Measurements from ENCODE around the gene GRB7. TPM values are rescaled to one million over a fixed set of nuclear protein-coding genes. Genes with fewer than 3 reads are reported as not detected.
"Not testable (repeated sequence)": the region's sequence is repeated elsewhere in the genome, so short reads cannot be mapped to it uniquely, and the experiment has no call there.

The GRB7 gene
- total RNA-seq, 2 experiments from 2014 or later: 1.2 TPM; not detected in 1

- CTCF ChIA-PET: interaction anchor here (0.9 kb wide), 1 partner anchor 16 kb away, joined by 3 read pairs; the partner anchor contains the start of gene MIEN1
- H3K4me1 Mint-ChIP-seq (ENCODE audit: low read depth): no peaks in the 10 kb centered on the region
These were observed 8.4 kb downstream of the GRB7 start for GRCh38 chr17:39746145-39746461.

GRCh38 chr17:39747745-39748144 lies 10.0 kb downstream of the GRB7 start:
- no peak overlapping the region for H3K27ac Mint-ChIP-seq

More at GRCh38 chr17:39746145-39746461, 8.4 kb downstream of the GRB7 start:
- intact Hi-C loops (cut with micrococcal nuclease): no loop called here
- H3K36me3 Mint-ChIP-seq (ENCODE audit: low read depth): no peaks in the 10 kb centered on the region
- DNase-seq (no peak), ATAC-seq (no peak)
- no peaks in the 10 kb centered on the region for H3K9me3 Mint-ChIP-seq
- TF ChIP-seq CTCF (IDR thresholded peaks at IDR 0.05): no peak
- no peak overlapping the region for H3K4me3 Mint-ChIP-seq
- POLR2A ChIA-PET: no interaction called here
- peaks cover 2% of the 10 kb centered on the region for H3K27me3 Mint-ChIP-seq
- H3K27ac Mint-ChIP-seq: no peak overlapping the region

GRCh38 chr17:39748444-39749034 lies 10.8 kb downstream of the GRB7 start:
- H3K4me1 Mint-ChIP-seq (ENCODE audit: low read depth): peaks cover 19% of the 10 kb centered on the region
- H3K27me3 Mint-ChIP-seq; H3K36me3 Mint-ChIP-seq (ENCODE audit: low read depth); H3K27ac Mint-ChIP-seq; ATAC-seq; DNase-seq; H3K4me3 Mint-ChIP-seq; H3K9me3 Mint-ChIP-seq; intact Hi-C loops (cut with micrococcal nuclease): not testable (repeated sequence)
- POLR2A ChIA-PET: interaction anchor here (2.9 kb wide), 1 partner anchor 18 kb away, joined by 11 read pairs; the partner anchor contains the start of gene MIEN1
- CTCF ChIA-PET: interaction anchor here (1.0 to 1.7 kb wide), 2 partner anchors 125 to 127 kb away, joined by 3 to 6 read pairs; no protein-coding TSS in a partner anchor

More at GRCh38 chr17:39747745-39748144, 10.0 kb downstream of the GRB7 start:
- POLR2A ChIA-PET: no interaction called here
- intact Hi-C loops (cut with micrococcal nuclease): no loop called here
- no peak for TF ChIP-seq CTCF (IDR thresholded peaks at IDR 0.05)
- Mint-ChIP-seq H3K9me3 (no peaks in the 10 kb centered on the region), H3K4me3 (no peak overlapping the region), H3K4me1 (ENCODE audit: low read depth) (peaks cover 12% of the 10 kb centered on the region), H3K27me3 (peaks cover 2% of the 10 kb centered on the region), H3K36me3 (ENCODE audit: low read depth) (no peaks in the 10 kb centered on the region)
- ATAC-seq: no peak
- CTCF ChIA-PET: interaction anchor here (0.8 kb wide), 1 partner anchor 126 kb away, joined by 3 read pairs; no protein-coding TSS in a partner anchor
- DNase-seq: no peak

GRCh38 chr17:39750131-39751015 lies 12.6 kb downstream of the GRB7 start:
- no peak for ATAC-seq
- TF ChIP-seq CTCF (IDR thresholded peaks at IDR 0.05): no peak
- CTCF ChIA-PET: interaction anchor here (1.6 to 7.0 kb wide), 2 partner anchors 19 to 129 kb away, joined by 5 to 52 read pairs; partner anchors contain the start of gene MIEN1
- Mint-ChIP-seq H3K27ac (no peak overlapping the region), H3K4me3 (no peak overlapping the region), H3K4me1 (ENCODE audit: low read depth) (peaks cover 25% of the 10 kb centered on the region), H3K27me3 (no peaks in the 10 kb centered on the region), H3K9me3 (no peaks in the 10 kb centered on the region), H3K36me3 (ENCODE audit: low read depth) (no peaks in the 10 kb centered on the region)
- DNase-seq: no peak
- POLR2A ChIA-PET: interaction anchor here (2.9 kb wide), 1 partner anchor 20 kb away, joined by 11 read pairs; the partner anchor contains the start of gene MIEN1
- intact Hi-C loops (cut with micrococcal nuclease): loop anchor here (5.0 kb wide), 1 partner anchor 128 kb away; no protein-coding TSS in a partner anchor

GRCh38 chr17:39751016-39751543 lies 13.3 kb downstream of the GRB7 start:
- DNase-seq: no peak
- POLR2A ChIA-PET: interaction anchor here (2.9 to 3.1 kb wide), 2 partner anchors 21 kb away, joined by 11 to 16 read pairs; partner anchors contain the start of gene MIEN1

More at GRCh38 chr17:39751016-39751543, 13.3 kb downstream of the GRB7 start:
- H3K27me3 Mint-ChIP-seq: no peaks in the 10 kb centered on the region
- intact Hi-C loops (cut with micrococcal nuclease): loop anchor here (5.0 kb wide), 1 partner anchor 129 kb away; no protein-coding TSS in a partner anchor
- no peak for TF ChIP-seq CTCF (IDR thresholded peaks at IDR 0.05)
- H3K27ac Mint-ChIP-seq: no peak overlapping the region
- no peaks in the 10 kb centered on the region for H3K36me3 Mint-ChIP-seq (ENCODE audit: low read depth)
- H3K9me3 Mint-ChIP-seq: no peaks in the 10 kb centered on the region
- CTCF ChIA-PET: interaction anchor here (0.9 to 7.0 kb wide), 2 partner anchors 20 to 130 kb away, joined by 3 to 52 read pairs; partner anchors contain the start of gene MIEN1
- no peak overlapping the region for H3K4me3 Mint-ChIP-seq
- peaks cover 33% of the 10 kb centered on the region for H3K4me1 Mint-ChIP-seq (ENCODE audit: low read depth)
- no peak for ATAC-seq
